GM21360 (cell line): ENCODE results near the gene RTN4R.

Source experiments
- ATAC-seq: cut with Tn5 transposase; IDR thresholded peaks from one replicate; pipeline ENCODE4 v1.9.1; 2021; ENCODE audit warnings: mild to moderate bottlenecking, moderate library complexity; ENCODE audit not compliant: unreplicated experiment

The RTN4R gene

GRCh38 chr22:20218987-20219386, 49.1 kb downstream of the RTN4R start:
- ATAC-seq: no peak

- no peak for ATAC-seq
Observed at GRCh38 chr22:20218326-20218872, 49.7 kb downstream of the RTN4R start.

GRCh38 chr22:20217563-20217962, 50.6 kb downstream of the RTN4R start:
- ATAC-seq: no peak

- no peak for ATAC-seq
Observed at GRCh38 chr22:20216863-20217499, 51.1 kb downstream of the RTN4R start.

GRCh38 chr22:20215742-20216141, 52.4 kb downstream of the RTN4R start:
- no peak for ATAC-seq

- ATAC-seq: no peak
Observed at GRCh38 chr22:20214853-20215252, 53.3 kb downstream of the RTN4R start.

GRCh38 chr22:20213833-20214708, 54.0 kb downstream of the RTN4R start:
- ATAC-seq: no peak

- ATAC-seq: no peak
Observed at GRCh38 chr22:20212754-20213699, 55.1 kb downstream of the RTN4R start.

- no peak for ATAC-seq
Observed at GRCh38 chr22:20211997-20212753, 55.9 kb downstream of the RTN4R start.

GRCh38 chr22:20211409-20211996, 56.6 kb downstream of the RTN4R start:
- ATAC-seq: no peak

GRCh38 chr22:20210473-20211059, 57.6 kb downstream of the RTN4R start:
- no peak for ATAC-seq

GRCh38 chr22:20209761-20210250, 58.3 kb downstream of the RTN4R start:
- no peak for ATAC-seq

- no peak for ATAC-seq
Observed at GRCh38 chr22:20208713-20209310, 59.3 kb downstream of the RTN4R start.

- ATAC-seq: no peak
Observed at GRCh38 chr22:20207277-20208025, 60.7 kb downstream of the RTN4R start.

- ATAC-seq: no peak
Observed at GRCh38 chr22:20206709-20207215, 61.4 kb downstream of the RTN4R start.

GRCh38 chr22:20205964-20206708, 62.0 kb downstream of the RTN4R start:
- no peak for ATAC-seq

GRCh38 chr22:20205464-20205963, 62.6 kb downstream of the RTN4R start:
- ATAC-seq: no peak
